OCI-LY3 (cell line): ENCODE data around the gene ZNF580.

ENCODE experiments used
- H2AFZ ChIP-seq: fragments of 200-600, 300-600 bp; shearing (Covaris generic); 2 replicates; pipeline ENCODE4 v1.6.0; 2014; ENCODE audit warnings: antibody characterized with exemption, low read depth, low read length
- H3K27ac ChIP-seq: fragments of 200-600, 300-600 bp; sonication (generic); 2 replicates; pipeline ENCODE4 v1.5.1; 2014; ENCODE audit warnings: mild to moderate bottlenecking, low read length, moderate library complexity, mixed read lengths
- H3K27me3 ChIP-seq: fragments of 200-600, 300-600 bp; sonication (generic); 2 replicates; pipeline ENCODE4 v1.6.1; 2014; ENCODE audit warnings: low read depth, low read length, mixed read lengths
- H3K36me3 ChIP-seq: fragments of 200-600, 300-600 bp; sonication (generic); replicated peaks from 2 replicates; pipeline ENCODE3; 2014; ENCODE audit warnings: low read depth, low read length, mixed read lengths
- H3K4me1 ChIP-seq: fragments of 300-600, 200-600 bp; sonication (generic); 2 replicates; pipeline ENCODE4 v1.6.1; 2014; ENCODE audit warnings: low read length, mixed read lengths
- H3K4me2 ChIP-seq: fragments of 200-600, 300-600 bp; sonication (generic); 2 replicates; pipeline ENCODE4 v1.6.1; 2014; ENCODE audit warnings: low read length, mixed read lengths
- H3K4me3 ChIP-seq: fragments of 300-600, 200-600 bp; sonication (generic); 2 replicates; pipeline ENCODE4 v1.5.1; 2014; ENCODE audit warnings: antibody characterized with exemption, mild to moderate bottlenecking, low read length, moderate library complexity
- H3K79me2 ChIP-seq: fragments of 300-600, 200-600 bp; shearing (Covaris generic); 2 replicates; pipeline ENCODE4 v1.6.1; 2014; ENCODE audit warnings: mild to moderate bottlenecking, low read length, mixed read lengths
- H3K9ac ChIP-seq: fragments of 300-600, 200-600 bp; shearing (Covaris generic); 2 replicates; pipeline ENCODE4 v1.6.0; 2014; ENCODE audit warnings: mild to moderate bottlenecking, low read length, moderate library complexity
- H3K9me3 ChIP-seq: fragments of 200-600, 300-600 bp; shearing (Covaris generic); 2 replicates; pipeline ENCODE4 v1.6.1; 2014; ENCODE audit warnings: low read length, mixed read lengths; ENCODE audit not compliant: insufficient read depth
- H4K20me1 ChIP-seq: fragments of 200-600, 300-600 bp; sonication (generic); 2 replicates; pipeline ENCODE4 v1.6.1; 2016; ENCODE audit warnings: low read length, mixed read lengths; ENCODE audit not compliant: insufficient read depth
- CTCF ChIP-seq: fragments of 200-600, 300-600 bp; sonication (generic); IDR thresholded peaks from 2 replicates; pipeline ENCODE4 v1.5.1; 2014; ENCODE audit warnings: antibody characterized with exemption, low read length, low read depth
- EZH2phosphoT487 ChIP-seq: fragments of 200-600 bp; shearing (Covaris generic); IDR thresholded peaks from 2 replicates; pipeline ENCODE4 v1.6.1; 2018; ENCODE audit warnings: antibody characterized with exemption, mixed run types, low read depth

Gene ZNF580

DNA sequence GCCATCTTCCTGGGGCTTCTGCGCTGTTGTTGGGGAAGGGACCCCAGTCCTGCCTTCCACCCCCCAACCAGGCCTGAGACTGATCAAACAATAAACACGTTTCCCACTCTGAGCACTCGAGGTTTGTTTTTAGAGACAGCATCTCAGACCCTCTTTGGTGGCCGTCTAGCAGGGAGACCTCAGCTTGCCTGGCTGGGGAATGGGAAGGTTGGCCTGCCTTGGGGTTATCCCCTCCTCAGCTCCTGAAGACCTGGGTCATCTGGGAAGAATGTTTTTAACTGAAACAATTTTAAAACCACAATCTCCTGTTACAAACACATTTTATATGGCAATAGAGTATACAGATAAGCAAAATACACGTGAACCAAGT lies 4.7 kb downstream of the ZNF580 start:
- H3K4me2 ChIP-seq = peak overlapping the region; percentile 84
- no peak overlapping the region for H3K27ac ChIP-seq

GRCh38 chr19:55646889-55647731 lies 6.3 kb downstream of the ZNF580 start:
- Histone ChIP-seq H3K4me2 (peak overlapping the region; percentile 91), H3K79me2 (peaks cover 58% of the 10 kb centered on the region), H2AFZ (peak overlapping the region; percentile 52; the same call in 1 of the 2 replicates), H3K9ac (peak overlapping the region; percentile 91), H3K36me3 (peaks cover 10% of the 10 kb centered on the region), H3K9me3 (no peaks in the 10 kb centered on the region), H3K4me3 (peak overlapping the region; percentile 83), H3K27me3 (no peaks in the 10 kb centered on the region), H4K20me1 (no peaks in the 10 kb centered on the region), H3K27ac (peak overlapping the region; percentile 63), H3K4me1 (peaks cover 32% of the 10 kb centered on the region)
- no peak for TF ChIP-seq EZH2phosphoT487
- TF ChIP-seq CTCF = no peak

More for the DNA sequence above, 4.7 kb downstream of the ZNF580 start:
- Histone ChIP-seq H3K36me3 (peaks cover 10% of the 10 kb centered on the region), H3K9me3 (no peaks in the 10 kb centered on the region), H3K4me3 (peak overlapping the region; percentile 86; the same call in 1 of the 2 replicates), H3K4me1 (peaks cover 33% of the 10 kb centered on the region), H4K20me1 (no peaks in the 10 kb centered on the region), H3K9ac (no peak overlapping the region), H2AFZ (no peak overlapping the region), H3K27me3 (no peaks in the 10 kb centered on the region), H3K79me2 (peaks cover 69% of the 10 kb centered on the region)
- no peak for TF ChIP-seq EZH2phosphoT487
- TF ChIP-seq CTCF = no peak

DNA sequence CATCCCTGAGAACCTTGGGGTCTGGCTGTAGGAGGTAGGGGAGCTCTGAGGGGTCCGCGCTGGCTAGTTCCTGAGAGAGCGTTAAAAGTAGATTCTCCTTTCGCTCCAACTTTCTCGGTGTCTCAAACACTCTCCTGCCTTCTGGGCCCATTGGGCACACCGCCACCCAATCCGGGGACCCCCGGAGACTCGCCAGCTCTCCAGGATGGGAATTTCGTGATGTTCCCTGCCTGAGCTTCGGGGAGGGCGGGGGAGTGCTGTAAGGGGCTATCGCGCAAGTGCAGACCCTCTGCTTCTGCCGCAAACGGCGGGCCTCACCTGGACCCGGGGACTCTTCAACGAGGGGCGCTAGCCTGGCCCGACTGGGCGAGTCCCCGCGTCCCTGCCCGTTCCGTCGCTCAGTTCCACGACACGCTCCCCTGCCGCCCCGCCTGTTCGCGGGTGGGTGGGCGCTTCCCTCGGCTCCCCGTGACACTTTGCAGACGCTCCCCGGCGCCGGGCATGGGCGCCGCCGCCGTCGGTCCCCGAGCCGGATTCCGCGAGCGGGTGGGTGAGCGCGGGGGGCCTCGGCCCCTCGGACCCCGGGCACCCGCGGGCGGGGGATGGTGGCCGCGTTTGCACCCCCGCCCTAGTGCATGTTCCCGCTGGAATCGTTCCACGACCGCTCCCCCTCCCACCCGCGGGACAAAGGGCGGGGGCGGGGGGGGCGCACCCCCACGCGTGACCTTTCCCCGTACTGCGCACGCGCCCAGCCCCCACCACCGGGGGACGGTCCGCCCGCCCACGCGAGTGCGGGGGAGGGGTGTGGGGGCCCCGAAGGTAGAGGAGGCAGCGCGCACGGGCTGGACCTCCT lies 7.2 kb downstream of the ZNF580 start, which contains the start of gene CCDC106:
Gene CCDC106, plus strand, starts transcription at position 481 of the 853 bp plus-strand sequence. CDS start 835 bp downstream, outside the sequence.
- Histone ChIP-seq H3K79me2 (peaks cover 49% of the 10 kb centered on the region), H3K27ac (peak within 1 kb of the TSS; percentile 63), H3K27me3 (no peaks in the 10 kb centered on the region), H3K9ac (peak within 1 kb of the TSS; percentile 91), H3K4me2 (peak within 1 kb of the TSS; percentile 91), H3K36me3 (peaks cover 10% of the 10 kb centered on the region), H3K9me3 (no peaks in the 10 kb centered on the region), H2AFZ (peak within 1 kb of the TSS; percentile 52), H3K4me1 (peaks cover 32% of the 10 kb centered on the region), H4K20me1 (no peaks in the 10 kb centered on the region), H3K4me3 (peak within 1 kb of the TSS; percentile 83)
- TF ChIP-seq CTCF = no peak
- no peak for TF ChIP-seq EZH2phosphoT487
